Endothelial cell of umbilical vein (primary cell): ENCODE measurements around the gene UNC5CL. TPM values are rescaled to one million over a fixed set of nuclear protein-coding genes. Genes with fewer than 3 reads are reported as not detected.

ENCODE experiments used
- BruUV-seq: library from RNA; stranded (reverse); fragments of 400-500 nt; replicated peaks from 2 replicates; lab custom pipeline; 2021; lab: Mats Ljungman, UMichigan
- CTCF ChIA-PET: fragments of 300-600, 350-600 bp; sonication (Branson Sonifier 250); formaldehyde crosslinking; loops from one replicate; lab custom pipeline; 2021; ENCODE audit warnings: antibody characterized with exemption, inconsistent platforms; lab: Charles Lee
- POLR2A ChIA-PET: fragments of 300-600, 350-600 bp; sonication (Branson Sonifier 250); formaldehyde crosslinking; loops from one replicate; lab custom pipeline; 2021; ENCODE audit warnings: antibody characterized with exemption, inconsistent platforms; lab: Charles Lee
- DNase-seq: peaks from one replicate; pipeline ENCODE4 v3.0.0-alpha.2; 2011; ENCODE audit warnings: low read depth, low spot score
- FAIRE-seq: peaks from 2 replicates; lab custom pipeline; 2011; peaks lifted over from hg19 to GRCh38; lab: Jason Lieb, UNC
- H2AFZ ChIP-seq: 2 replicates; pipeline ENCODE4 v1.6.0; 2012; ENCODE audit warnings: low read depth, low read length, control low read depth, inconsistent platforms
- H3K27ac ChIP-seq: 2 replicates; pipeline ENCODE4 v1.5.1; 2011; ENCODE audit warnings: low read depth, mild to moderate bottlenecking, control low read depth, low read length, moderate library complexity; ENCODE audit not compliant: insufficient read depth
- H3K27me3 ChIP-seq, 2 experiments: 2 replicates each; pipeline versions ENCODE4 v1.6.0 to v1.6.1; 2011; ENCODE audit warnings: low read length in 2 of 2, mixed read lengths in 1 of 2; ENCODE audit not compliant: control insufficient read depth in 2 of 2, insufficient read depth in 2 of 2
- H3K36me3 ChIP-seq, 2 experiments: 2 replicates in 1 of 2; 3 replicates in 1 of 2; pipeline ENCODE4 v1.5.1; 2011; ENCODE audit warnings: low read length in 2 of 2, mild to moderate bottlenecking in 1 of 2, moderate library complexity in 1 of 2; ENCODE audit not compliant: control insufficient read depth in 2 of 2, insufficient read depth in 2 of 2; ENCODE audit errors: extremely low read depth in 1 of 2
- H3K4me1 ChIP-seq: 3 replicates; pipeline ENCODE4 v1.5.1; 2011; ENCODE audit warnings: mild to moderate bottlenecking, low read length; ENCODE audit not compliant: control insufficient read depth, insufficient read depth; ENCODE audit errors: extremely low read depth
- H3K4me2 ChIP-seq: 2 replicates; pipeline ENCODE4 v1.6.1; 2011; ENCODE audit warnings: low read length, control low read depth, mixed read lengths; ENCODE audit not compliant: insufficient read depth
- H3K4me3 ChIP-seq, 3 experiments: fragments of 200-600 bp in 1 of 3; sonication (generic), shearing (Covaris generic) in 1 of 3; replicated peaks in 1 of 3; 2 replicates each; pipeline ENCODE4 v1.5.1; 2011 to 2016; ENCODE audit warnings: control low read depth in 3 of 3, low read length in 3 of 3, mild to moderate bottlenecking in 2 of 3, inconsistent platforms in 1 of 3, low read depth in 1 of 3, moderate library complexity in 1 of 3; ENCODE audit not compliant: insufficient read depth in 1 of 3
- H3K79me2 ChIP-seq: 2 replicates; pipeline ENCODE4 v1.6.0; 2012; ENCODE audit warnings: low read length, inconsistent platforms; ENCODE audit not compliant: control insufficient read depth, insufficient read depth
- H3K9ac ChIP-seq: replicated peaks from 2 replicates; pipeline ENCODE3; 2011; ENCODE audit warnings: low read length, control low read depth; ENCODE audit not compliant: insufficient read depth; ENCODE audit errors: extremely low read depth
- H3K9me1 ChIP-seq: replicated peaks from 3 replicates; pipeline ENCODE4 v1.6.0; 2011; ENCODE audit warnings: mild to moderate bottlenecking, low read length; ENCODE audit not compliant: control insufficient read depth, insufficient read depth; ENCODE audit errors: extremely low read depth
- H3K9me3 ChIP-seq: replicated peaks from 2 replicates; pipeline ENCODE4 v1.5.1; 2012; ENCODE audit warnings: low read length, inconsistent platforms; ENCODE audit not compliant: control insufficient read depth, insufficient read depth
- H4K20me1 ChIP-seq: replicated peaks from 2 replicates; pipeline ENCODE3; 2011; ENCODE audit warnings: mild to moderate bottlenecking, low read length; ENCODE audit not compliant: control insufficient read depth, insufficient read depth; ENCODE audit errors: extremely low read depth
- EZH2 ChIP-seq: IDR thresholded peaks from 2 replicates; pipeline ENCODE4 v1.6.1; 2012; ENCODE audit warnings: borderline replicate concordance, low read depth, mild to moderate bottlenecking, moderate library complexity, low read length, inconsistent platforms; ENCODE audit not compliant: severe bottlenecking
- FOS ChIP-seq: IDR thresholded peaks from 2 replicates; pipeline ENCODE4 v1.6.1; 2011; ENCODE audit warnings: mild to moderate bottlenecking, low read length, moderate library complexity, borderline replicate concordance; ENCODE audit not compliant: insufficient read depth
- POLR2A ChIP-seq: IDR thresholded peaks from 2 replicates; pipeline ENCODE4 v1.6.1; 2012; ENCODE audit warnings: low read depth, mild to moderate bottlenecking, control low read depth, low read length
- dilution Hi-C: fragments of 300-500 bp; cut with MboI; formaldehyde crosslinking; loops from one replicate; pipeline ENCODE4 v1.15.0; 2019; ENCODE audit warnings: low sequenced_read_pairs; ENCODE audit not compliant: extremely low pct_ligation_motif_present
- intact Hi-C: fragments of 100-400 bp; cut with micrococcal nuclease; formaldehyde crosslinking; loops from one replicate; pipeline ENCODE4 v1.10.0; 2022
- polyA plus RNA-seq, 4 experiments: library from polyadenylated mRNA; depleted of rRNA in 3 of 4; stranded (reverse) in 3 of 4; unstranded in 1 of 4; fragments of >200 nt; gene quantifications; 2 replicates each; pipeline versions ENCODE4 v1.2.1 to v1.2.3, GENCODE V29; 2011 to 2012; ENCODE audit warnings: missing spikeins in 1 of 4
- total RNA-seq: library from RNA; stranded (reverse); gene quantifications from 2 replicates; pipeline ENCODE4 v1.2.3, GENCODE V29; 2021
- TF ChIP-seq, protein P1 (sequence below): IDR thresholded peaks from 2 replicates; pipeline ENCODE4 v1.6.1; 2011; ENCODE audit not compliant: insufficient read depth, insufficient read length
- TF ChIP-seq, protein P2 (sequence below), 2 donors: IDR thresholded peaks; 1 replicate in 1 of 2; 2 replicates in 1 of 2; pipeline ENCODE4 v1.5.1; 2011; ENCODE audit warnings: low read length in 2 of 2, mild to moderate bottlenecking in 2 of 2, moderate library complexity in 2 of 2, control low read depth in 1 of 2, inconsistent platforms in 1 of 2, low read depth in 1 of 2; ENCODE audit not compliant: insufficient read depth in 1 of 2; ENCODE audit errors: extremely low read depth in 1 of 2

Gene UNC5CL
- total and polyA plus RNA-seq, 2 donors (not counting 3 experiments of a cell fraction or from before 2014, with no cell fraction given) = 0.14 to 0.20 TPM

DNA sequence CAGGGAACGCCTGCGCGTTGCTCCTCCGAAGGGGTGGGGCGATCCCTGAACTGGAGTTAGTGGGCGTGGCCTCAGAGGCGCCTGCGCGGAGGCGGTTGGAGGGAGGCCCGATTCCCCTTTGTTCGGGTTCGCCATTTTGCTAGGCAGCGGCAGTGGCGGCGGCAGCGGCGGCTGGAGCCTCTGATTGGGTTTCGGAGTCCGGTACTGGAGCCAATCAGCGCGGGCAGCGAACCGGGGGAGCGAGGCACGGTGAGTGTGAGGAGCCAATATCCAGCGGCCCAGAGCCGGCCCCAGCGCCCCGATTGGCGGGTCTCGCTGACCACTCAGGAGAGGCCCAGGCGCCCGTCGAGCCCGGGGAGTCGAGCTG lies 33.8 kb upstream of the UNC5CL start, which contains the start of gene NFYA:
NFYA (plus strand) TSS at position 139 of the 367 bp plus-strand sequence. CDS start 6,116 bp downstream, outside the sequence.
- peaks cover 45% of the 10 kb centered on the region for H3K79me2 ChIP-seq
- intact Hi-C loops = loop anchor here (1.0 to 5.0 kb wide), 3 partner anchors 24 to 244 kb away; no protein-coding TSS in a partner anchor

DNA sequence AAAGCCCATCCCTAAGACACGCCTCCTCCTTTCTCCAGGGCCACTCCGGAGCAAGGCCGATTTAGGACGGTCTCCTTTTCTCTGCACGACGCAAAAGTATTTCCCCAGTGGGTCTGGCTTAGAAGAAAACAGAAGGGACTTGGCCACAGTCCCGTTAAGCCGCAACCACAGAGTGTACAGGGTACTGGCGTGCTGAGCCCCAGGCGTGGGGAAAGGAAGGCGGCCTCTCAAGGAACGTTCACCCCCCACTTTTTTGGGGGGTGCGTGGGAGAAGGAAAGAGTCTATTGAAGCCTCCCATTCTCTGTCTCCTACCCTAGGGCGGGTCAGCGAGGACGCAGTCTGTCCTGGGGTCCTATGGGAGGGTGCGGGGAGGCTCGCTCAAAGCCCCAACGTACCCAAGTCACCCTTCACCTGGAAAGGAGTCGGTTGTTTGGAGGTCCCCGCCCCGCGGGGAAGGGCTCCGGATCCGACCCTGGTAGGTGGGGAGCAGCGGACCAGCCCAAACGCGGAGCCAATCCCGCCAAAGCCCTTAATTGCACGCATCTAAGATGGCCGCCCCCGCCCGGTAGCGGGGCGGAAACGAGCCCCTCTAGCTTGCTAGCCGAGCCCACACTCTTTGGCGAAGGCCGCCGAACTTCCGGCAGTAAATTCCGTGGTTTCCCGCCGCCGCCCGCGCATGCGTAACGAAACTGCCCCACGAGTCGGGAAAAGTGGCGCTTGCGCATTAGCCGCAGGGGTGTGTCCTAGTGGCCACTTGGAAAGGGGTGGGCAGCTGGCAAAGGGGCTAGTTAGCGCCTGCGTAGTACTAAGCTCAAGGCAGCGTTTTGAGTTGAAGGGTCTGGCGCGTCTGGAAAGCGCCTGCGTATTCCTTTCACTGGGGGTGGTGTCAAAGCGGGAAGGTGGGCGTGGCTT lies 33.2 kb upstream of the UNC5CL start, which contains the start of gene OARD1:
OARD1 (minus strand) TSS at position 434 of the 913 bp plus-strand sequence. CDS start 722 bp downstream, outside the sequence.
- no peaks in the 10 kb centered on the region for H3K9me1 ChIP-seq
- ChIA-PET POLR2A (interaction anchor here (1.2 kb wide), 1 partner anchor 74 kb away, joined by 3 read pairs; no protein-coding TSS in a partner anchor), CTCF (interaction anchor here (1.0 to 1.1 kb wide), 3 partner anchors 19 to 110 kb away, joined by 3 to 9 read pairs (median 5); no protein-coding TSS in a partner anchor)
- dilution Hi-C loops = no loop called here
- H3K4me3 ChIP-seq = peak within 1 kb of the TSS; percentile 84 to 97 (median 90)
- H3K9ac ChIP-seq = peak within 1 kb of the TSS; percentile 99
- DNase-seq (no peak), FAIRE-seq (no peak)
- TF ChIP-seq, protein P1, sequence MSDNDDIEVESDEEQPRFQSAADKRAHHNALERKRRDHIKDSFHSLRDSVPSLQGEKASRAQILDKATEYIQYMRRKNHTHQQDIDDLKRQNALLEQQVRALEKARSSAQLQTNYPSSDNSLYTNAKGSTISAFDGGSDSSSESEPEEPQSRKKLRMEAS = peak; percentile 30
- TF ChIP-seq, protein P2, sequence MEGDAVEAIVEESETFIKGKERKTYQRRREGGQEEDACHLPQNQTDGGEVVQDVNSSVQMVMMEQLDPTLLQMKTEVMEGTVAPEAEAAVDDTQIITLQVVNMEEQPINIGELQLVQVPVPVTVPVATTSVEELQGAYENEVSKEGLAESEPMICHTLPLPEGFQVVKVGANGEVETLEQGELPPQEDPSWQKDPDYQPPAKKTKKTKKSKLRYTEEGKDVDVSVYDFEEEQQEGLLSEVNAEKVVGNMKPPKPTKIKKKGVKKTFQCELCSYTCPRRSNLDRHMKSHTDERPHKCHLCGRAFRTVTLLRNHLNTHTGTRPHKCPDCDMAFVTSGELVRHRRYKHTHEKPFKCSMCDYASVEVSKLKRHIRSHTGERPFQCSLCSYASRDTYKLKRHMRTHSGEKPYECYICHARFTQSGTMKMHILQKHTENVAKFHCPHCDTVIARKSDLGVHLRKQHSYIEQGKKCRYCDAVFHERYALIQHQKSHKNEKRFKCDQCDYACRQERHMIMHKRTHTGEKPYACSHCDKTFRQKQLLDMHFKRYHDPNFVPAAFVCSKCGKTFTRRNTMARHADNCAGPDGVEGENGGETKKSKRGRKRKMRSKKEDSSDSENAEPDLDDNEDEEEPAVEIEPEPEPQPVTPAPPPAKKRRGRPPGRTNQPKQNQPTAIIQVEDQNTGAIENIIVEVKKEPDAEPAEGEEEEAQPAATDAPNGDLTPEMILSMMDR (IDR thresholded peaks at IDR 0.05; ENCODE audit: extremely low read depth in 1 of 2, insufficient read depth in 1 of 2, low read depth in 1 of 2, low read length in 2 of 2) = no peak
- peaks cover 21% of the 10 kb centered on the region for H3K4me1 ChIP-seq
- no peaks in the 10 kb centered on the region for H4K20me1 ChIP-seq
- H3K79me2 ChIP-seq = peaks cover 39% of the 10 kb centered on the region
- H3K27me3 ChIP-seq = no peaks in the 10 kb centered on the region
- H3K27ac ChIP-seq = peak within 1 kb of the TSS; percentile 98
- H2AFZ ChIP-seq = peak within 1 kb of the TSS; percentile 86
- no peaks in the 10 kb centered on the region for H3K9me3 ChIP-seq
- BruUV-seq = TSS peak; percentile 52
- H3K36me3 ChIP-seq = no peaks in the 10 kb centered on the region
- intact Hi-C loops = loop anchor here (1.0 to 5.0 kb wide), 3 partner anchors 44 to 245 kb away; no protein-coding TSS in a partner anchor
- H3K4me2 ChIP-seq = peak within 1 kb of the TSS; percentile 100

More for the DNA sequence above, 33.8 kb upstream of the UNC5CL start, which contains the start of gene NFYA:
- ChIA-PET CTCF (interaction anchor here (1.0 to 1.1 kb wide), 3 partner anchors 19 to 110 kb away, joined by 3 to 9 read pairs (median 5); no protein-coding TSS in a partner anchor), POLR2A (interaction anchor here (1.2 kb wide), 1 partner anchor 75 kb away, joined by 3 read pairs; no protein-coding TSS in a partner anchor)
- H3K4me1 ChIP-seq = peaks cover 21% of the 10 kb centered on the region
- no peaks in the 10 kb centered on the region for H4K20me1 ChIP-seq
- DNase-seq (peak; percentile 100), FAIRE-seq (peak; percentile 100)
- peak within 1 kb of the TSS; percentile 84 to 97 (median 90) for H3K4me3 ChIP-seq
- BruUV-seq = no TSS peak
- no peaks in the 10 kb centered on the region for H3K27me3 ChIP-seq
- no peaks in the 10 kb centered on the region for H3K36me3 ChIP-seq
- H3K9me3 ChIP-seq = no peaks in the 10 kb centered on the region
- H3K4me2 ChIP-seq = peak within 1 kb of the TSS; percentile 100
- TF ChIP-seq POLR2A (peak; percentile 12), EZH2 (peak; percentile 80), FOS (no peak)
- H2AFZ ChIP-seq = peak within 1 kb of the TSS; percentile 86
- dilution Hi-C loops = no loop called here
- H3K9me1 ChIP-seq = no peaks in the 10 kb centered on the region
- peak within 1 kb of the TSS; percentile 99 for H3K9ac ChIP-seq
- peak within 1 kb of the TSS; percentile 98 for H3K27ac ChIP-seq
